Measurements from ENCODE around the gene TFAM.

GRCh38 chr10:58394471-58394870 is 9.3 kb downstream of the TFAM start:
- TF ChIP-seq CTCF (IDR thresholded peaks at IDR 0.05; ENCODE audit: borderline replicate concordance, extremely low read depth, low read length, poor library complexity, severe bottlenecking), result no peak
- TF ChIP-seq EZH2 (IDR thresholded peaks at IDR 0.05; ENCODE audit: borderline replicate concordance, low read depth, low read length, severe bottlenecking), result no peak

Measured in DND-41 (cell line).